ENCODE results near the gene KHNYN.

- TF ChIP-seq TCF12 (IDR thresholded peaks at IDR 0.05; ENCODE audit: low read depth) (no peak), TAF1 (IDR thresholded peaks at IDR 0.05; ENCODE audit: low read depth) (no peak), USF1 (IDR thresholded peaks at IDR 0.05) (no peak), TEAD4 (IDR thresholded peaks at IDR 0.05) (no peak), EP300 (IDR thresholded peaks at IDR 0.05; ENCODE audit: borderline replicate concordance) (no peak), FOXM1 (IDR thresholded peaks at IDR 0.05; ENCODE audit: borderline replicate concordance, low read depth) (no peak), CEBPB (IDR thresholded peaks at IDR 0.05) (no peak), RAD21 (IDR thresholded peaks at IDR 0.05; ENCODE audit: low read depth) (no peak), YY1 (IDR thresholded peaks at IDR 0.05; ENCODE audit: low read depth) (no peak), NFIC (IDR thresholded peaks at IDR 0.05) (no peak)
- TF ChIP-seq, protein P1, sequence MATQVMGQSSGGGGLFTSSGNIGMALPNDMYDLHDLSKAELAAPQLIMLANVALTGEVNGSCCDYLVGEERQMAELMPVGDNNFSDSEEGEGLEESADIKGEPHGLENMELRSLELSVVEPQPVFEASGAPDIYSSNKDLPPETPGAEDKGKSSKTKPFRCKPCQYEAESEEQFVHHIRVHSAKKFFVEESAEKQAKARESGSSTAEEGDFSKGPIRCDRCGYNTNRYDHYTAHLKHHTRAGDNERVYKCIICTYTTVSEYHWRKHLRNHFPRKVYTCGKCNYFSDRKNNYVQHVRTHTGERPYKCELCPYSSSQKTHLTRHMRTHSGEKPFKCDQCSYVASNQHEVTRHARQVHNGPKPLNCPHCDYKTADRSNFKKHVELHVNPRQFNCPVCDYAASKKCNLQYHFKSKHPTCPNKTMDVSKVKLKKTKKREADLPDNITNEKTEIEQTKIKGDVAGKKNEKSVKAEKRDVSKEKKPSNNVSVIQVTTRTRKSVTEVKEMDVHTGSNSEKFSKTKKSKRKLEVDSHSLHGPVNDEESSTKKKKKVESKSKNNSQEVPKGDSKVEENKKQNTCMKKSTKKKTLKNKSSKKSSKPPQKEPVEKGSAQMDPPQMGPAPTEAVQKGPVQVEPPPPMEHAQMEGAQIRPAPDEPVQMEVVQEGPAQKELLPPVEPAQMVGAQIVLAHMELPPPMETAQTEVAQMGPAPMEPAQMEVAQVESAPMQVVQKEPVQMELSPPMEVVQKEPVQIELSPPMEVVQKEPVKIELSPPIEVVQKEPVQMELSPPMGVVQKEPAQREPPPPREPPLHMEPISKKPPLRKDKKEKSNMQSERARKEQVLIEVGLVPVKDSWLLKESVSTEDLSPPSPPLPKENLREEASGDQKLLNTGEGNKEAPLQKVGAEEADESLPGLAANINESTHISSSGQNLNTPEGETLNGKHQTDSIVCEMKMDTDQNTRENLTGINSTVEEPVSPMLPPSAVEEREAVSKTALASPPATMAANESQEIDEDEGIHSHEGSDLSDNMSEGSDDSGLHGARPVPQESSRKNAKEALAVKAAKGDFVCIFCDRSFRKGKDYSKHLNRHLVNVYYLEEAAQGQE (IDR thresholded peaks at IDR 0.05; ENCODE audit: low read depth): no peak
Observed at GRCh38 chr14:24441485-24441884, 11.7 kb downstream of the KHNYN start.

Measured in Ishikawa (cell line).